NCI-H2081 treated with DMSO at 0.1 percent for 48 hours (cell line): ENCODE data around the gene CEP76.
"Not testable (repeated sequence)": the region's sequence is repeated elsewhere in the genome, so short reads cannot be mapped to it uniquely, and the experiment has no call there.

Experiments used
- DNase-seq: peaks from one replicate; lab custom pipeline; 2025; lab: John Stamatoyannopoulos, UW

The CEP76 gene

DNA sequence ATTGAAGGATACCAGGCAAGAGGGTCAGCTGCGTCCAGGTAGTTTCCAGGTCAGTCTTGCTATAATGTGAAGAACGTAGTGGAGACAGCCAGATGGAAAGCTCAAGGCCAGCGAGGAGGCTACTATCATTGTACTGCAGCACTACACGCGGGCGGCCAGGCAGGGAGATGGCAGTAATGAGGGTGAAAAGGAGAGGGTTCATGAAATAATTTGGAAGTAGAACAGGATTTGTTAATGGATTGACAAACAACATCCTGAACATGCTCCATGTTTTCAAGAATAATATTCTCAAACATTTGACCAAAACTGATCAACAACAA lies 61.7 kb downstream of the CEP76 start:
- no peak for DNase-seq

DNA sequence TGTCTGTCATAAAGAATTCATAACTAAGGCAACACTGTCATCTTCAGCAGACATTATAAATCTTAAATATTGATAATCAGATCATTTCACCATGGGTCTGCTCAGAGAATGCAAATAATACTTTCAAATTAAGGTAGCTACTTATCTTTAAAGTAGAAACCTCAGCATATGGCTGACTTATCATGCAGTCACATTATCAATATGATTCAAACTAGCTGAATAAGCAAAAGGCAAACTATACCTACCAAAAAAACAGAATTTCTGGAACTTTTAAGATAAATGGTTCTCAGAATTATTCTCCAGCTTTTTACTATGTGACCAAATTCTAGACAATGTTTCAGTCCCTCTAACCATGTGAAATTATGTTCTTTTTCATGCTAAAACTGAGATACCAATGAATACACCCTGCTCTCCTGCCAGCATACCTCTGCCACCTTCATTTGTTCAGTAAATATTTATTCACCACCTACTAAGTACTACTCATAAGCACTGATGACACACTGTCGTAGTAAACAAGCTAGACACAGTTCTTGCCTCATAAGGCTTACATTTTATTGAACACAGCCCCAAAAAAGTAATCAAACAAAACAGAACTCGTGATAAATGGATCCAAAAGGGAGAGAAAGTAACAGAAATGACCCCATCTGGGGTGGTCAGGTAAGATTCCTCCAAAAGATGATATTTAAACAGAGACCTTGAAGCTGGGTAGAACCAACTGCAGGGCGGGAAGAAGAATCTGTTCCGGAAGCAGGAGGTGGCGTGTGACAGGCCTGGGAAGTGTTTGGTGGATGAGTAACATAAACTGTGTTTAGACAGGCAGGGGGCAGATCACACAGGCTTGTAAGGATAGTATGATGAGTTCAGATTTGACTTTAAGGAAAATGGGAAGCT lies 62.3 kb downstream of the CEP76 start:
- no peak for DNase-seq

DNA sequence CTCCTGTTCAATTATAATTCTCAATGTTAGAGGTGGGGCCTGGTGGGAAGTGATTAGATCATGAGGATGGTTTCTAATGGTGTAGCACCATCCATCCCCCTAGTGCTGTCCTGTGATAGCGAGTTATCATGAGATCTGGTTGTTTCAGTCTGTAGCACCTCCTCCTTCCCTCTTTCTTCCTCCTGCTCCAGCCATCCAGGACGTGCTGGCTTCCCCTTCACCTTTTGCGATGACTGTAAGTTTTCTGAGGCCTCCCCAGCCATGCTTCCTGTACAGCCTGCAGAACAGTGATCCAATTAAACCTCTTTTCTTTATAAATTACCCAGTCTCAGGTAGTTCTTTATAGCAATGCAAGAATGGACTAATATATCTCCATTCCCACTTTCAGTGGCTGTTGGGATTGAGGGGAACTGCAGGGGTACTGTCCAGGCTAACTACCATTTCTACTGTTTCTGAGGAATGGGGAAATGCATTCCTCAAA lies 63.8 kb downstream of the CEP76 start:
- no peak for DNase-seq

DNA sequence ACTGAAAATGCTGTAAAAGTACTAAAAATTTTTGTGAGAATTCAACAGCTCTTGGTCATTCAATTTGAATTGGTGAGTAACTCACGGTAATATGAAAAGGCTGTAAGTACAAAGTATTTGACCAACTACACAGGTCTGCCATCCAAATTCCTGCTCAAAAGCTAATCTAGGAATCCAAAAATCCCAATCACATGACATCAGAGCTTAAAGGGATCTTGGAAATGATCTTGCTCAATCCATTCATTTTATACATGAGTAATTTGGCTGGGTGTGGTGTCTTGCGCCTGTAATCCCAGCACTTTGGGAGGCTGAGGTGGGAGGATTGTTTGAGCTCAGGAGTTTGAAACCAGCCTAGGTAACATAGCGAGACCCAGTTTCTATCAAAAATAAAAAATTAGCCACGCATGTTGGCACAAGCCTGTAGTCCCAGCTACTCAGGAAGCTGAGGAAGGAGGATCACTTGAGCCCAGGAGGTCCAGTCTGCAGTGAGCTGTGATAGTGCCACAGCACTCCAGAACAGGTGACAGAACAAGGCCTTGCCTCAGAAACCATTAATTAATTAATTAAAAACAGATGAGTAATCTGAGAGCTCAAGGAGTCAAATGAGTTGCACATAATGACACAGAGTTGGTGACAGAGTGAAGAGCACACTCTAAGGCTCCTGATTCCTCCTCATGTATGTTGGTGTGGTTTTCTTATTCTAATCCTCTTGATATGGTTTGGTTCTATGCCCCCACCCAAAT lies 64.5 kb downstream of the CEP76 start:
- no peak for DNase-seq

DNA sequence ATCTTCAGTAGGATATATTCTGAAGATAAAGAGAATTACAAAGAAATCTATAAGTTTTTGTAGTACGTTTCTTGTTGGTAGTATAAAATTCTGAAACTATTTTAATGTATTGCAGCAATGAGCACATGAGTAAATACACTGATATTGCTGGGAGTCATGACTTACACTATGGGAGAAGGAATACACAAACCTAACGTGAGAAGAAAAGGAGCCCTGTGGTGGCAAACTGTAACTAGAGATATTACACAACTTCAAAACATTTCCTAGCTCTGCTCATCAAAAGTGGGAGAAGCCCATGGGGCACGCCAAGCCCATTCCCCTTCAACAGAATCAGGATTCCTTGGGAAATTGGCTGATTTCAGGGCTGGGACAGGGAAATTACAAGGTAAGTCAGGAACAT lies 65.1 kb downstream of the CEP76 start:
- DNase-seq = no peak

DNA sequence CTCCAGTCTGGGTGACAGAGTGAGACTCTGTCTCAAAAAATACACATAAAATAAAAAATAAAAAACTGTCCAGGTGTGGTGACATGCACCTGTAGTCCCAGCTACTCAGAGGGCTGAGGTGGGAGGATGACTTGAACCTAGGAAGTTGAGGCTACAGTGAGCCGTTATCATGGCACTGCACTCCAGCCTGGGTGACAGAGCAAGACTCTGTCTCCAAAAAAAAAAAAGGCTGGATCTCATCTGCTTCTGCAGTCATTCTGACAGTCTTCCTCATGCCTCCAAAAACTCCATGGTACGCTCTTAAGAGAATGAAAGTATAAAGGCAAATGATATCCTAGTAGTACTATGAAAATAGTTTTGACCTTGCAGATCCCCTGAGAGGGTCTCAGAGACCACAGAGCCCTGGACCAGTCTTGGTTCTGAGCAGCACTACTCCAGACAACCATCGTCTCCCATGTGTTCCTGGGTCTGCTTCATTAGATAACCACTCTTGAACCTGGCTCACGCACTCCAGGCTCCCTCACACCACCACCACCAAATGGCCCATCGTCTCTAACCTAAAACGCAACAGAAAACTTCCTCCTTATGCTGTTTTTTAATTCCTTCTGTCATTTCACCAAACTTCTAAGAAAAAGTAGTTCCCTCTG lies 70.6 kb downstream of the CEP76 start:
- DNase-seq = no peak

DNA sequence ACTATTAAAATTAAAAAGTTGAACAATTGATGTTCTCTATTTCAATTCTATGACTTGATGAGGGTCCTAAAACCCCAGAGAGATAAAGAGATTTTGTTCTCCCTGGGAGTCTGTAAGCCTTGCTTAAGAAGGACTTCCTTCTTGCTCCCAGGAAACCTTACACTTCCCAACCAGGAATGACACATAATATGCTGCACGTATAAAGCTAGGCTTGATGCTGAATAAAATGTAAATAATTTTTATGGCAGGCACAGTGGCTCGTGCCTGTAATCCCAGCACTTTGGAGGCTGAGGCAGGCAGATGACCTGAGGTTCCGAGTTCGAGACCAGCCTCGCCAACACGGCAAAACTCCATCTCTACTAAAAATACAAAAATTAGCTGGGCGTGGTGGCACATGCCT lies 72.4 kb downstream of the CEP76 start:
- DNase-seq = no peak

DNA sequence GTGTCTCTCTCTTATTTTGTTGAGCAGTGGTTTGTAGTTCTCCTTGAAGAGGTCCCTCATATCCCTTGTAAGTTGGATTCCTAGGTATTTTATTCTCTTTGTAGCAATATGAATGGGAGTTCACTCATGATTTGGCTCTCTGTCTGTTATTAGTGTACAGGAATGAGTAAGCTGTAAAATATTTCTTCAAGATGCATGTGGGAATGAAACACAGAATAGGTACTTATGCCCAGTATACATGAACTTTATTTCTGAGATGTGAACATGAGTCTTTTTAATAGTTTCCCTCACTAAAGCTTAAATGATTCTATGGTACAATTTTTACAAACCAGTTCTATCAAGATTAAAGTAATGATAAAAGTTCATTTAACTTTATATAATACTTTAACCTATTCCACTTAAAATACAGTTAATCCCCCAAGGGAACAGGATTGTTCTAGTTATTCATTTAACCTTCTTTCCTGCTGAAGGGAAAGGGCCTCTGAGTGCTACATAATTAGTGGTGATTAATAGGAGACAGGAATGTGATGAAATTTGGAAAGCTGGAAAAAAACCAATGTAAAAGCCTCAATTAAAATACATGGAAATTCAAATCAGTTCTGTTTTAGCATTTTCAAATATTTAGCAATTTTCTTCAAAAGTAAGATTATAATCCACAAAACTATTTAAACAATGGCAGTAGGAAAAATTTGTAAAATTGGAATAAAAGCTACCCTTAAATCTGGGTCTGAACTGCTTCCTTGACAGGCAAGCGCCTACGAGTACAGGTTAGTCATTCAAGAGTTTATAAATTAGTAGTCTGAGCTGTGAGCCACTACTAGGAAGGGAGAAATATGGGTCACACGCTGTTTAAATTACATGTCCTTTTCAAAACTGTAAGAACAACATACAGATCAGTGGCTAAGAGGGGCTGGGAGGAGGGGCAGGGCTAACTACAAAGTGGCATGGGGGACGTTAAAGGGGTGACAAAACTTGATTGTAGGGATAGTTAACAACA lies 73.5 kb downstream of the CEP76 start:
- no peak for DNase-seq

DNA sequence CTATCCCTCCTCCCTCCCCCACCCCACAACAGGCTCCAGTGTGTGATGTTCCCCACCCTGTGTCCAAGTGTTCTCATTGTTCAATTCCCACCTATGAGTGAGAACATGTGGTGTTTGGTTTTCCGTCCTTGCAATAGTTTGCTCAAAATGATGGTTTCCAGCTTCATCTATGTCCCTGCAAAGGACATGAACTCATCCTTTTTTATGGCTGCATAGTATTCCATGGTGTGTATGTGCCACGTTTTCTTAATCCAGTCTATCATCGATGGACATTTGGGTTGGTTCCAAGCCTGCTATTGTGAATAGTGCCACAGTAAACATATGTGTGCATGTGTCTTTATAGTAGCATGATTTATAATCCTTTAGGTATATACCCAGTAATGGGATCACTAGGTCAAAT lies 75.3 kb downstream of the CEP76 start:
- DNase-seq = not testable (repeated sequence)

DNA sequence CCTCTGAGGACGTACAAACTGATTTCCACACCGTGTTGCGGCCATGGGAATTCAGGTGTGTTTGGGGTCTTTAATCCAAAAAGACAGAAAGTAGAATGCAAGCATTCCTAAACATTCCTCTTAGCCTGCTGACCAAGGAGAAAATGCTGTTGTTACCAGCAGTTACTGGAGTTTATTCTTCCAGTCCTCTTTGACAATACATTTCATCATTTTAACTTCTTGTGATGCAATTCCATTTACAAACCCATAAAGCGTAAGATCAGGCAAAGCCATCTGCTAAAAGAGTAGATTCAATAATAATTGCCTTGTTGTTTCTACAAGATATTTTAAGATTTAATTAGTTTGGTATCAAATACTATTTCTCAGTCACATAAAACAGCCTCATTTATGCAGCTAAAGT lies 77.3 kb downstream of the CEP76 start:
- no peak for DNase-seq
